Thyroid gland (tissue), 4 donors: Measurements from ENCODE around the gene RPL5. TPM values are rescaled to one million over a fixed set of nuclear protein-coding genes. Genes with fewer than 3 reads are reported as not detected.
A peak's percentile ranks its signal among the peaks of the same experiment; 100 is the strongest.

Source experiments
- DNase-seq, 2 donors: peaks; one replicate each; pipeline ENCODE4 v3.0.0-alpha.2; 2019
- H3K27ac ChIP-seq, 3 donors: fragments of 200-600 bp; sonication (generic); 1 replicate in 2 of 3; 2 replicates in 1 of 3; pipeline ENCODE4 v1.5.1; 2016 to 2019; ENCODE audit warnings: mild to moderate bottlenecking in 1 of 3, moderate library complexity in 1 of 3
- H3K27me3 ChIP-seq: fragments of 200-600 bp; sonication (generic); one replicate; pipeline ENCODE4 v1.5.1; 2019
- H3K36me3 ChIP-seq, 2 donors: fragments of 200-600 bp; sonication (generic); one replicate each; pipeline ENCODE4 v1.5.1; 2016 to 2019
- H3K4me1 ChIP-seq, 2 donors: fragments of 200-600 bp; sonication (generic); one replicate each; pipeline ENCODE4 v1.5.1; 2017 to 2019
- H3K4me3 ChIP-seq, 3 donors: fragments of 200-600 bp; sonication (generic); replicated peaks in 1 of 3; 1 replicate in 2 of 3; 2 replicates in 1 of 3; pipeline ENCODE4 v1.5.1; 2016; ENCODE audit warnings: mild to moderate bottlenecking in 1 of 3
- H3K9me3 ChIP-seq: fragments of 200-600 bp; sonication (generic); one replicate; pipeline ENCODE4 v1.5.1; 2017
- CTCF ChIP-seq, 6 experiments: fragments of 200-600 bp in 3 of 6; fragments of 450-650 bp in 3 of 6; sonication (generic) in 3 of 6; IDR thresholded peaks; one replicate each; pipeline ENCODE4 v1.5.1; 2016 to 2019; ENCODE audit warnings: antibody characterized with exemption in 6 of 6, mild to moderate bottlenecking in 2 of 6, inconsistent platforms in 1 of 6, moderate library complexity in 1 of 6
- POLR2A ChIP-seq, 2 donors: fragments of 450-650 bp; IDR thresholded peaks; one replicate each; pipeline ENCODE4 v1.6.1; 2017; ENCODE audit warnings: antibody characterized with exemption in 2 of 2, mild to moderate bottlenecking in 2 of 2, moderate library complexity in 1 of 2
- WGBS, 2 donors: methylation state at CpG; one replicate each; pipeline ENCODE4 v1.1.5; 2017; 5-methylcytosine and 5-hydroxymethylcytosine counted together
- intact Hi-C: fragments of 100-400 bp; cut with DNase I; formaldehyde crosslinking; loops from one replicate; pipeline ENCODE4 v1.15.1; 2023
- total RNA-seq, 4 donors: library from RNA; depleted of rRNA; stranded (reverse); fragments of >200 nt; gene quantifications; one replicate each; pipeline ENCODE4 v1.2.3, GENCODE V29; 2016

The RPL5 gene
- total RNA-seq, 4 donors from 2014 or later = 1,556 to 2,409 (median 1,666) TPM

- TF ChIP-seq POLR2A (IDR thresholded peaks at IDR 0.05) (peak in 1 of 2 donors; percentile 14), CTCF (IDR thresholded peaks at IDR 0.05) (no peak)
- Histone ChIP-seq H3K4me3 (peak overlapping the region; percentile 44 to 89 (median 53)), H3K4me1 (peaks cover 14 to 16% of the 10 kb centered on the region in 2 donors), H3K27ac (peak overlapping the region; percentile 71 to 98 (median 91)), H3K27me3 (no peaks in the 10 kb centered on the region), H3K9me3 (no peaks in the 10 kb centered on the region), H3K36me3 (peaks cover 23 to 32% of the 10 kb centered on the region in 2 donors)
- peak; percentile 47 to 49 for DNase-seq
- intact Hi-C loops = no loop called here
- 0 to 1% methylated on average over 19 of the region's 19 CpGs for WGBS, 2 donors
Measured at GRCh38 chr1:92832537-92833114, 786 bp downstream of the RPL5 start.

GRCh38 chr1:92833840-92834239 lies 2.0 kb downstream of the RPL5 start:
- intact Hi-C loops = no loop called here
- Histone ChIP-seq H3K4me1 (peaks cover 16 to 18% of the 10 kb centered on the region in 2 donors), H3K36me3 (peaks cover 30 to 44% of the 10 kb centered on the region in 2 donors), H3K27me3 (no peaks in the 10 kb centered on the region), H3K27ac (peak overlapping the region in 1 of 3 donors; percentile 98), H3K9me3 (no peaks in the 10 kb centered on the region), H3K4me3 (no peak overlapping the region)
- 70 to 77% methylated on average over 5 of the region's 5 CpGs for WGBS, 2 donors
- TF ChIP-seq POLR2A (IDR thresholded peaks at IDR 0.05) (no peak), CTCF (IDR thresholded peaks at IDR 0.05) (no peak)
- no peak for DNase-seq

- Histone ChIP-seq H3K4me1 (peaks cover 16 to 18% of the 10 kb centered on the region in 2 donors), H3K4me3 (no peak overlapping the region), H3K9me3 (no peaks in the 10 kb centered on the region), H3K27me3 (no peaks in the 10 kb centered on the region), H3K36me3 (peaks cover 37 to 52% of the 10 kb centered on the region in 2 donors), H3K27ac (no peak overlapping the region)
- intact Hi-C loops = no loop called here
- no peak for DNase-seq
- no peak for TF ChIP-seq POLR2A (IDR thresholded peaks at IDR 0.05)
- TF ChIP-seq CTCF (IDR thresholded peaks at IDR 0.05) = no peak
- WGBS, 2 donors = 83 to 86% methylated on average over 5 of the region's 5 CpGs
Measured at GRCh38 chr1:92834617-92835016, 2.8 kb downstream of the RPL5 start.

GRCh38 chr1:92837062-92837461 lies 5.2 kb downstream of the RPL5 start:
- H3K36me3 ChIP-seq = peaks cover 60 to 76% of the 10 kb centered on the region in 2 donors
- WGBS, 2 donors = 91 to 98% methylated on average over 2 of the region's 2 CpGs
- peaks cover 16 to 18% of the 10 kb centered on the region in 2 donors for H3K4me1 ChIP-seq

More at GRCh38 chr1:92837062-92837461, 5.2 kb downstream of the RPL5 start:
- no peak overlapping the region for H3K27ac ChIP-seq
- no peaks in the 10 kb centered on the region for H3K9me3 ChIP-seq
- DNase-seq = no peak
- TF ChIP-seq POLR2A (IDR thresholded peaks at IDR 0.05) = no peak
- no peak for TF ChIP-seq CTCF (IDR thresholded peaks at IDR 0.05)
- no peak overlapping the region for H3K4me3 ChIP-seq
- intact Hi-C loops = no loop called here
- H3K27me3 ChIP-seq = no peaks in the 10 kb centered on the region
